ENCODE results near the gene PLEKHA8.

Gene PLEKHA8

GRCh38 chr7:30027065-30027456 lies 1.2 kb upstream of the PLEKHA8 start:
- no peak for TF ChIP-seq CTCF (IDR thresholded peaks at IDR 0.05; ENCODE audit: low read depth, low read length)
- no peak for DNase-seq (ENCODE audit: low read depth, low spot score)
- in situ Hi-C loops (cut with HindIII; ENCODE audit: low sequenced_read_pairs) = no loop called here
- H3K4me3 ChIP-seq (ENCODE audit: low read depth, low read length) = peak overlapping the region; percentile 56

- in situ Hi-C loops (cut with HindIII; ENCODE audit: low sequenced_read_pairs) = no loop called here
- DNase-seq (ENCODE audit: low read depth, low spot score) = no peak
- peak overlapping the region; percentile 56 for H3K4me3 ChIP-seq (ENCODE audit: low read depth, low read length)
- no peak for TF ChIP-seq CTCF (IDR thresholded peaks at IDR 0.05; ENCODE audit: low read depth, low read length)
Observed at GRCh38 chr7:30027740-30028215, 434 bp upstream of the PLEKHA8 start.

GRCh38 chr7:30028749-30029635 lies 780 bp downstream of the PLEKHA8 start:
- in situ Hi-C loops (cut with HindIII; ENCODE audit: low sequenced_read_pairs) = no loop called here
- no peak for TF ChIP-seq CTCF (IDR thresholded peaks at IDR 0.05; ENCODE audit: low read depth, low read length)
- DNase-seq (ENCODE audit: low read depth, low spot score) = peak; percentile 28
- H3K4me3 ChIP-seq (ENCODE audit: low read depth, low read length) = peak overlapping the region; percentile 56

GRCh38 chr7:30029696-30030095 lies 1.5 kb downstream of the PLEKHA8 start:
- TF ChIP-seq CTCF (IDR thresholded peaks at IDR 0.05; ENCODE audit: low read depth, low read length) = no peak
- in situ Hi-C loops (cut with HindIII; ENCODE audit: low sequenced_read_pairs) = no loop called here
- DNase-seq (ENCODE audit: low read depth, low spot score) = no peak
- H3K4me3 ChIP-seq (ENCODE audit: low read depth, low read length) = peak overlapping the region; percentile 56

- no peak overlapping the region for H3K4me3 ChIP-seq (ENCODE audit: low read depth, low read length)
- in situ Hi-C loops (cut with HindIII; ENCODE audit: low sequenced_read_pairs) = no loop called here
- peak; percentile 53 for DNase-seq (ENCODE audit: low read depth, low spot score)
- TF ChIP-seq CTCF (IDR thresholded peaks at IDR 0.05; ENCODE audit: low read depth, low read length) = no peak
Observed at GRCh38 chr7:30032310-30033125, 4.3 kb downstream of the PLEKHA8 start.

GRCh38 chr7:30034501-30034900 lies 6.3 kb downstream of the PLEKHA8 start:
- H3K4me3 ChIP-seq (ENCODE audit: low read depth, low read length) = no peak overlapping the region
- DNase-seq (ENCODE audit: low read depth, low spot score) = no peak
- in situ Hi-C loops (cut with HindIII; ENCODE audit: low sequenced_read_pairs) = no loop called here
- TF ChIP-seq CTCF (IDR thresholded peaks at IDR 0.05; ENCODE audit: low read depth, low read length) = no peak
